SKM-1 treated with dmso at 0.1 percent for 144 hours (cell line): Measurements from ENCODE around the gene SMTNL1.
"Not testable (repeated sequence)": the region's sequence is repeated elsewhere in the genome, so short reads cannot be mapped to it uniquely, and the experiment has no call there.

Source experiments
- DNase-seq: peaks from one replicate; lab custom pipeline; 2025; ENCODE audit not compliant: unreplicated experiment; lab: John Stamatoyannopoulos, UW

The SMTNL1 gene

DNA sequence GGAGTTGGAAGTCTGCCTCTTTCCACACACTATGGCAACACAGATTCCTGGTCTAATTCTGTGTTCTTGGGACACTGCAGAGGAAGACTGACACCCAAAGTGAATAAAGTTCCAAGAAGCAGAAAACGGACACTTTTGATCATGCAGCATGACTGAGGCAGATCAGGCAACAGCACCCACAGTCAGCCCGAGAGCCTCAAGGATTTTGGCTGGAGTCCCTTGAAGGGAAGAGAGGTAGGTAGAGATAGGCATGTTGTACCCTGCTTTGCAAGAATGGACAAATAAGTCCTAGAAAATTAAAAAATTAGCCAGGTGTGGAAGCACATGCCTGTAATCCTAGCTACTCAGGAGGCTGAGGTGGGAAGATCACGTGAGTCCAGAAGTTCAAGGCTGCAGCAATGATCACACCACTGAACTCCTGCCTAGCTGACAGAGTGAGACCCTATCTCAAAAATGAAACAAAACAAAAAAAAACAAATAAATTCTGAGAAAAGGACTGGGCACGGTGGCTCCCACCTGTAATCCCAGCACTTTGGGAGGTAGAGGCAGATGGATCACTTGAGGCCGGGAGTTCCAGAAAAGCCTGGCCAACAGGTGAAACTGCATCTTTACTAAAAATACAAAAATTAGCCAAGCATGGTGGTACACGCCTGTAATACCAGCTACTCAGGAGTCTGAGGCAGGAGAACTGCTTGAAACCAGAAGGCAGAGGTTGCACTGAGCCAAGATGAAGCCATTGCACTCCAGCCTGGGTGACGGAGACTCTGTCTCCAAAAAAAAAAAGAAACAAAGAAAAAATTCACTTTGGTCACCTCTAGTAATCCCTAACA, 28.8 kb upstream of the SMTNL1 start:
- no peak for DNase-seq

- DNase-seq: no peak
These were observed 25.5 kb upstream of the SMTNL1 start for GRCh38 chr11:57511741-57512430.

DNA sequence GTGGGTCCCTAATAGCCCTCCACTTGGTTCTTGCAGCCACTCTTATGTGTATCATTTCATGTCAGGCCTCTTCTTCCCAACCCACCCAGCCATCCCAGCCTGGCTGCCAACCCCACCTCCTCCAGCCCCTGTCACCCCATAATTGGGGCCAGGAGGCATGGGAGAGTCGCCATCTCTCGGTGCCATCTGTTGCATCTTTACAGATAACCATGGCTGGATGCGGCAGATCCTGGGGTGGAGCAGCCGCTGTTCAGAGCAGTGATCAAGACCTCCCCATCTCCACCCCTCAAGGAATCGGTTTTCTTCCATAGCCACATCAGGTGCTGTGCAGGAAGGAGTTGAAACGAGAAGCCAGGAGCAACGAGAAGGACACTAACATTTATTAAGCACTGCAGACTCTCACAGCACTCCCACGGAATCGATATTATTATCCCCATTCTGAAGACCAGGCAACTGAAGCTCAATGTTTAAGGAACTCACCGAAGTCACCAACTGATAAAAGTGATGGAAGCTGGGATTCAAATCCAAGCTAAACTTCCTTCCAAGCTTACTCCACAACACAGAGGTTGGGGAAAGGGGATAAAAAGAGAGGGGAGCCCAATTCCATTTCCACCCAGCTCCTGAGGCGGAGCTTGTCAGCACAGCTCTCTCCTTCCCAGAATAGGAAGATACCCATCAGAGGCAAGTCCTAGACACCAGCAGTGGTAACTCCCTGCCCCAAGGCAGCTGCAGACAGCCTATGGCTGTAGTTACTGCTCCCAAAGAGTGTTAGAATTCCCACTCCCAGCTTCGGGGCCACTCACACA, 24.5 kb upstream of the SMTNL1 start:
- DNase-seq: no peak

DNA sequence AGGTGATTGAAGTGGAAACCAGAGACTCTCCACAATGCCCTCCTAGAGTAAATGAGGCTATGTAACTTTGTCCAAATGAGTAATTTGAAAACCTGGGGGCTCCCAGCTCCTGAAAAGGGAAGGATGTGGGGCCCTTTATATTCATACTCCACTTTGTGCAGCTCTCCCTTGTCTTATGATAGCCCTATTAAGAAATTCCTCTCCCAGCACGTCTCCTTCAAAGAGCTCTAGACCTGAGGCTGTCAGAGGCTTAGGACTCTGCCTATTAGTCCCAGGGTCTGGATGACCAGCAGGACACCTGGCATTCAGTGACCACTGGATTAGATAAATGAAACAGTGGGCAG, 24.0 kb upstream of the SMTNL1 start:
- DNase-seq: no peak

GRCh38 chr11:57513911-57514537, 23.4 kb upstream of the SMTNL1 start:
- DNase-seq: no peak

DNA sequence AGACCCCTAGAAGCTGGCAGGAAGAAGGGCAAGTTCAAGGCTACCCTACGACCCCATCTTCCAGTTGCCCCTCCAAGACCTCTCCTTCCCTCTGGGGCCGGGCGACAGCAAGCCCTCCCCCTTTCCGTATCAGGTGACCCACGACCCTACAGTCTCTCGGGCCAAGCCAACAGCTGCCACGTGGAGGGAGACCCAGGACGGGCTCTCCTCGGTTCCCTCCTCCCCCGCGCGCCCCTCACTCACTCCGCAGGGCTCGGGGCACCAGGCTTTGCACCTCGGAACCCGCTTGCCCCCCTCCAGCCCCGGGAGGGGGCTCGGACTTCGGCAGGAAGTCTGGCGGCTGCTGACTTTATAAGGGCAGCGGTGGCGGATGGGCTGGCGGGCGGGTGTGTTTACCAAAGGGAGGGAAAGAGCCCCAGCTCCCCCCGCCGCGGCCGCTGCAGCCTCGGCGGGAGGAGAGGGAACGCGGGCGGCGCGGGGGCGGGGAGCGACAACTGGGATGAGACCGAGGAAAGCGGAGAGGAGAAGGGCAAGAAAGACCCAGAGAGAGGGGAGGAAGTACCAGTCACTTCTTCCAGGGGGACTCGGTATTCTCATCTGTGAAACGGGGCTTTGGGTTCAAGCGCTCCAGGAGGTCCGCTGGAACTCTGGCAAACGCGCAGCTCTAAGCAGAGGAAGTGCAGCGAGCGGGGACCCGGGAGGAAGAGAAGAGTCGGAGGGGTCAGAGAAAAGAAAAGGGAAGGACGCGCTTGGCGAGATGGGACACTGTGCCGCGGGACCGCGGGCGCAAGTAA, 22.7 kb upstream of the SMTNL1 start:
- DNase-seq: no peak

DNA sequence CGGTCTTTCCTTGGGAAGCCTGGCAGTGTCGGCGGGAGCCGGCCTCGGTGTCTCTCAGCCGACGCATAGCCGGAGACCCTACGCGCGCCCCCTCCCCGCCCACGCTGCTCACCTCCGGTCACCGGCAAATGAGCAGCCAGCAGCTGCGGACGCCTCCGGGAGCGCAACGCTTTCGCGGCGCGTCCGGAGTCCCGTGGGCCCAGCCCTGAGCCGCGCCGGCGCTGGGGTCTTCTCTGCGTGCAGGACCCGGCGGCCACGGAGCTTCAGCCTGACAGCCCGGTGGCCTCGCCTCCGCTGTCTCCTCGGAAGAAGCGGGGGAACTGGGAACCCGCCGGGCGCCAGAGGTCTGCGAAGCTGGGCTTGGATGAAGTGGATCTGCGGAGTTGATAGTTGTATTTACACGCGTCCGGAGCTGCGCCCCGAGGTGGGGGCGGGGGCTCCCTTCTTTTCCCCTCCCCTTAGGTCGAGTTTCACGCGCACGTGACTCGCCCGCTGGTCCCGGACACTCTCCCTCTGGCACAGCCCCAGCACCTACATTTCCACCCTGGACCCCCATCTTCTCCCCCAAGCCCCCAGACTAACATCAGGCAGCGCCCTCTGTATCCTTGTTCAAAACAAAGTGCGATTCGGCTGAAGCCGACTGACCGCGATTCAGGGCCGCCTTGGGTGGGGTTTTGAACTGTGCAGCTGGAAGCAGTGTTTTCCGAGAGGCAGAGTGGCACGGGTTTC, 21.9 kb upstream of the SMTNL1 start, which contains the start of gene SLC43A1:
Gene SLC43A1 (minus strand): TSS at position 371 of the 729 bp plus-strand sequence. CDS start 1,591 bp downstream, outside the sequence.
- peak; percentile 36 for DNase-seq

GRCh38 chr11:57516061-57516443, 21.3 kb upstream of the SMTNL1 start:
- DNase-seq: no peak

DNA sequence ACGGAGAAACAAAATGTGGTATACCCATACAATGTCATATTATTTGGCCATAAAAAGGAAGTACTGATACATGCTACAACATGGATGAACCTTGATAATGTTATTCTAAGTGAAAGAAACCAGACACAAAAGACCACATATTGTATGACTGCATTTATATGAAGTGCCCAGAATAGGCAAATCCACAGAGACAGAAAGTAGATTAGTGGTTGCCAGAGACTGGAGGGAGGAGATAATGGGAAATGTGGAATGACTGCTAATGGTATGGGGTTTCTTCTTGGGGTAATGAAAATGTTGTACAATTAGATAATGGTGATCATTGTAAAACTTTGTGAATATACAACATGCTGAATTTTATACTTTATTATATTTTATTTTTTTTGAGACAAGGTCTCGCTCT, 16.3 kb upstream of the SMTNL1 start:
- no peak for DNase-seq

- no peak for DNase-seq
These were observed 14.0 kb upstream of the SMTNL1 start for GRCh38 chr11:57523419-57523818.

- peak; percentile 61 for DNase-seq
These were observed 10.3 kb upstream of the SMTNL1 start for GRCh38 chr11:57527056-57527631.

GRCh38 chr11:57529012-57529411, 8.4 kb upstream of the SMTNL1 start:
- DNase-seq: no peak

DNA sequence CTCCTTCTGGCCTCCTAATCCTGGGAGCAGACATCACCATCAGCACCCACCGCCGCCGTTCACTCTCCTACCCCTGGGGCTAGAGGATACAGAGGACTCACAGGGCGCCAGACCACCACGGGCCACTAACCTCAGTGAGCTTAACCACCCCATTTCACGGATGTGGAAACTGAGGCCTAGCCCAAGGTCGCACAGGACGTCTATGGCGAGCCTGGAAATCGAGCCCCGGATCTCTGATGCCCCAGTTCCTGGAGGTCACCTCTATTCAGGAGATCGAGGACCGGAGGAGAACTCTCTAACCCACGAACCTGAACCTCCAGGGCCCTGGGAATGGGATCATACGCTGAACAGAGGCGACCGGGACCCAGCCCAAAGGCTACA, 7.2 kb upstream of the SMTNL1 start:
- no peak for DNase-seq

- peak; percentile 99 for DNase-seq
These were observed 6.5 kb upstream of the SMTNL1 start, which contains the start of gene TIMM10 for GRCh38 chr11:57530596-57531507. Gene TIMM10, minus strand, starts transcription at chr11:57530754. Its CDS starts 565 bp downstream, at chr11:57530189.

DNA sequence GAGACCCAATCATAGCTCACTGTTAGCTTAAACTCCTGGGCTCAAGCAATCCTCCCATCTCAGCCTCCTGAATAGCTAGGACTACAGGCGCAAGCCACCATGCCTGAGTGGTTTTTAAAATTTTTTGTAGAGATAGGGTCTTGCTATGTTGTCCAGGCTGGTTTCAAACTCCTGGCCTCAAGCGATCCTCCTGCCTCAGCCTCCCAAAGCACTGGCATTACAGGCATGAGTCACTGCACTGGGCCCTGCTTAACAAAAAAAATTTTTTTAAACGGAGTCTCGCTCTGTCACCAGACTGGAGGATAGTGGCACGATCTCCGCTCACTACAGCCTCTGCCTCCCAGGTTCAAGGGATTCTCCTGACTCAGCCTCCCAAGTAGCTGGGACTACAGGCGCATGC, 2.9 kb upstream of the SMTNL1 start:
- DNase-seq: not testable (repeated sequence)

GRCh38 chr11:57539342-57539741, 1.9 kb downstream of the SMTNL1 start:
- DNase-seq: no peak

GRCh38 chr11:57541169-57541568, 3.8 kb downstream of the SMTNL1 start:
- DNase-seq: no peak

DNA sequence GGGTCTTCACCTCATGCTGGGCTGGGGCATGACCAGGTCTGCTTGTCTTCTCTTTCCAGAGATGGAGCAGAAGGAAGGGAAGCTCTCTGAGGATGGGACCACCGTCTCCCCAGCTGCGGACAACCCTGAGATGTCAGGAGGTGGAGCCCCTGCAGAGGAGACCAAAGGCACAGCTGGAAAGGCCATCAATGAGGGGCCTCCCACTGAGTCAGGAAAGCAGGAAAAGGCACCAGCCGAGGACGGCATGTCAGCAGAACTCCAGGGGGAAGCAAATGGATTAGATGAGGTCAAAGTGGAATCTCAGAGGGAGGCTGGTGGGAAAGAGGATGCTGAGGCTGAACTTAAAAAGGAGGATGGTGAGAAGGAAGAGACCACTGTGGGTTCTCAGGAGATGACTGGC, 5.2 kb downstream of the SMTNL1 start:
- DNase-seq: no peak
